WTC11 (cell line): ENCODE data around the gene PNMA1.

Source experiments
- ATF1 ChIP-seq: sonication (generic); formaldehyde crosslinking; IDR thresholded peaks from 2 replicates; pipeline ENCODE4 v1.8.1; 2023; ENCODE audit warnings: mild to moderate bottlenecking, moderate library complexity, missing genetic modification reagents
- CTCF ChIP-seq: fragments of 200-600 bp; IDR thresholded peaks from 2 replicates; pipeline ENCODE4 v1.8.0; 2022; ENCODE audit warnings: antibody characterized with exemption
- E2F5 ChIP-seq: sonication (generic); formaldehyde crosslinking; IDR thresholded peaks from 2 replicates; pipeline ENCODE4 v1.8.1; 2022; ENCODE audit warnings: mild to moderate bottlenecking, moderate library complexity, missing genetic modification reagents
- JUN ChIP-seq: sonication (generic); formaldehyde crosslinking; IDR thresholded peaks from 2 replicates; pipeline ENCODE4 v1.8.0; 2023; ENCODE audit warnings: mild to moderate bottlenecking, missing genetic modification reagents
- TEAD4 ChIP-seq: sonication (generic); formaldehyde crosslinking; IDR thresholded peaks from 2 replicates; pipeline ENCODE4 v1.8.0; 2022; ENCODE audit warnings: mild to moderate bottlenecking, missing genetic modification reagents
- ZBTB21 ChIP-seq: sonication (generic); formaldehyde crosslinking; IDR thresholded peaks from 2 replicates; pipeline ENCODE4 v1.8.1; 2023; ENCODE audit warnings: mild to moderate bottlenecking, missing genetic modification reagents, borderline replicate concordance
- ZSCAN18 ChIP-seq: fragments of 250-450 bp; sonication (Bioruptor Pico); IDR thresholded peaks from 2 replicates; pipeline ENCODE4 v2.1.2; 2022; ENCODE audit warnings: mild to moderate bottlenecking, moderate library complexity

GRCh38 chr14:73750531-73750901, 36.3 kb upstream of the PNMA1 start:
- TF ChIP-seq E2F5 (CRISPR knock-in tag): no peak
- no peak for TF ChIP-seq CTCF
- no peak for TF ChIP-seq ATF1 (CRISPR knock-in tag)
- no peak for TF ChIP-seq JUN (CRISPR knock-in tag)
- no peak for TF ChIP-seq TEAD4
- TF ChIP-seq ZSCAN18 (CRISPR knock-in tag): no peak
- TF ChIP-seq ZBTB21: no peak
